Measurements from ENCODE around the gene USP17L15.
"Not testable (repeated sequence)": the region's sequence is repeated elsewhere in the genome, so short reads cannot be mapped to it uniquely, and the experiment has no call there.

GRCh38 chr4:9219852-9220251 lies 14.3 kb upstream of the USP17L15 start, which contains the start of gene USP17L12:
- TF ChIP-seq POLR2A (IDR thresholded peaks at IDR 0.05; ENCODE audit: low read depth, low read length); SMC3 (IDR thresholded peaks at IDR 0.05; ENCODE audit: low read depth, low read length); FOS (IDR thresholded peaks at IDR 0.05; ENCODE audit: low read depth, low read length); NFE2L2 (IDR thresholded peaks at IDR 0.05; ENCODE audit: low read depth, low read length); MAFK (IDR thresholded peaks at IDR 0.05; ENCODE audit: low read depth, low read length); BHLHE40 (IDR thresholded peaks at IDR 0.05; ENCODE audit: low read depth, low read length); ELK1 (IDR thresholded peaks at IDR 0.05; ENCODE audit: borderline replicate concordance, low read depth, low read length); RAD21 (IDR thresholded peaks at IDR 0.05; ENCODE audit: low read length); MXI1 (IDR thresholded peaks at IDR 0.05; ENCODE audit: borderline replicate concordance, low read depth, low read length); CHD1 (IDR thresholded peaks at IDR 0.05; ENCODE audit: low read depth, low read length); RFX5 (IDR thresholded peaks at IDR 0.05; ENCODE audit: low read depth, low read length); MAZ (IDR thresholded peaks at IDR 0.05; ENCODE audit: borderline replicate concordance, low read depth, low read length): not testable (repeated sequence)
- TF ChIP-seq, protein P1, sequence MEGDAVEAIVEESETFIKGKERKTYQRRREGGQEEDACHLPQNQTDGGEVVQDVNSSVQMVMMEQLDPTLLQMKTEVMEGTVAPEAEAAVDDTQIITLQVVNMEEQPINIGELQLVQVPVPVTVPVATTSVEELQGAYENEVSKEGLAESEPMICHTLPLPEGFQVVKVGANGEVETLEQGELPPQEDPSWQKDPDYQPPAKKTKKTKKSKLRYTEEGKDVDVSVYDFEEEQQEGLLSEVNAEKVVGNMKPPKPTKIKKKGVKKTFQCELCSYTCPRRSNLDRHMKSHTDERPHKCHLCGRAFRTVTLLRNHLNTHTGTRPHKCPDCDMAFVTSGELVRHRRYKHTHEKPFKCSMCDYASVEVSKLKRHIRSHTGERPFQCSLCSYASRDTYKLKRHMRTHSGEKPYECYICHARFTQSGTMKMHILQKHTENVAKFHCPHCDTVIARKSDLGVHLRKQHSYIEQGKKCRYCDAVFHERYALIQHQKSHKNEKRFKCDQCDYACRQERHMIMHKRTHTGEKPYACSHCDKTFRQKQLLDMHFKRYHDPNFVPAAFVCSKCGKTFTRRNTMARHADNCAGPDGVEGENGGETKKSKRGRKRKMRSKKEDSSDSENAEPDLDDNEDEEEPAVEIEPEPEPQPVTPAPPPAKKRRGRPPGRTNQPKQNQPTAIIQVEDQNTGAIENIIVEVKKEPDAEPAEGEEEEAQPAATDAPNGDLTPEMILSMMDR (conservative IDR thresholded peaks at IDR 0.05; ENCODE audit: low read depth, low read length): not testable (repeated sequence)
- TF ChIP-seq, protein P2, sequence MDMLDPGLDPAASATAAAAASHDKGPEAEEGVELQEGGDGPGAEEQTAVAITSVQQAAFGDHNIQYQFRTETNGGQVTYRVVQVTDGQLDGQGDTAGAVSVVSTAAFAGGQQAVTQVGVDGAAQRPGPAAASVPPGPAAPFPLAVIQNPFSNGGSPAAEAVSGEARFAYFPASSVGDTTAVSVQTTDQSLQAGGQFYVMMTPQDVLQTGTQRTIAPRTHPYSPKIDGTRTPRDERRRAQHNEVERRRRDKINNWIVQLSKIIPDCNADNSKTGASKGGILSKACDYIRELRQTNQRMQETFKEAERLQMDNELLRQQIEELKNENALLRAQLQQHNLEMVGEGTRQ (IDR thresholded peaks at IDR 0.05; ENCODE audit: low read depth, low read length): not testable (repeated sequence)

All from IMR-90 (cell line).